ENCODE results near the gene RGS7.
"Not testable (repeated sequence)": the region's sequence is repeated elsewhere in the genome, so short reads cannot be mapped to it uniquely, and the experiment has no call there.

Gene RGS7

DNA sequence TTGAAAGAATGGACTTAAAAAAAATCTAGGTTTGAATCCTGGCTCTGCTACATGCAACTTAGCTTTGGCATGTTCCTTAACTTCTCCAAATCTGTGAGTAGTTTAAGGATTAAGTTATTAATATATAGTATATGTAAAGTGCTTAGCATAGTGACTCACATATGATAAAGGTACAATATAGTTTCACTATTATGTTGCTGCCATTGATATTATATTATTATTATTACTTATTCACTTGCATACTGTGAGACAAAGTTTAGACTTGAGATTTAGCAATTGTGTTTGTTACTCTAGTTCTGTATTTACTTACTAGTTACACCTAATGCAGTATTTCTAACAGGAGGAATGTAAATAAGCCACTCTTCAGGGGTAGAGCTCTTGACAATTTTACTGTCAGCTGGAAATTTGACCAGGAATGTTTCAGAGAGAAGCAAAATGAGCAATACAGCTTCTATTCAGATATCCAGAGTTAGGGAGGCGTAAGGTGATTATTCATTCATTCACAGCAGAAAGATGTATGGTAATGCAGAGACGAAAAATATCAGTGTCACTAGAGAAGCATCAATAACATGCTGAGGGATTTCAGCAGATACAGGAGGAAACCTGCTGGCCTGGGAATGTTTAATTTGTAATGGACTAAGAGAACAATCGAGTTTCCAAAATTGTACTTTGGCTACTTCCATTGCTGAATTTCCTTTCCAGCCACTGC lies 25.5 kb downstream of the RGS7 start:
- DNase-seq = no peak

DNA sequence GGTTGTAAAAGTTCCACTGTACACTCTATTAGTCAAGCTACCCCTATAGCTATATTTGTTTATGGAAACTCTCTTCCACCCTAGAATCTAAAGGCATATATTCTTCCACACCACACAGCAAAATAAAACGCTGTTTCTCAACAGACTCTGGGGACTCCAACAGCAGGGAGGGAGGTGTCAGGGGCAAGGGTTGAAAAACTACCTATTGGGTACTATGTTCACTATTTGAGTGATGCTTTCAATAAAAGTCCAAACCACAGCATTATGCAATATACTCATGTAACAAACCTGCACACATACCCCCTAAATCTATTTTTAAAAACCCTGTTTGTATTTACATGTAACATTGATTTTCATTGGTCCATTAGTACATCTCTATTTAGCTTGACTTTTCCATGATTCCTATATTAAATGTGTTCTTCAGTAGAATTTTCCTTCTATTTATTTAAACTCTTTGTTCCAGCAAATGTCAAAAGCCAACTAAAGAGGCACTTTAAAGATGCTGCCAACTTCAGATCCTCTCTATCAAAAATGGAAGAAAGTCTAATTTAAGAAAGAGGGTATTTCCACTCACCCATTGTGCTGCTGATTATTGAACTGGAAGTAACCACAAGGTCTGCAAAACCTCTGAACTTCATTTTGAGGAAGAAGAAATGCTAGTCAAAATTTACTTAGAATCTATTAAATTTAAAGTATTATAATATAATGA lies 26.2 kb downstream of the RGS7 start:
- no peak for DNase-seq

DNA sequence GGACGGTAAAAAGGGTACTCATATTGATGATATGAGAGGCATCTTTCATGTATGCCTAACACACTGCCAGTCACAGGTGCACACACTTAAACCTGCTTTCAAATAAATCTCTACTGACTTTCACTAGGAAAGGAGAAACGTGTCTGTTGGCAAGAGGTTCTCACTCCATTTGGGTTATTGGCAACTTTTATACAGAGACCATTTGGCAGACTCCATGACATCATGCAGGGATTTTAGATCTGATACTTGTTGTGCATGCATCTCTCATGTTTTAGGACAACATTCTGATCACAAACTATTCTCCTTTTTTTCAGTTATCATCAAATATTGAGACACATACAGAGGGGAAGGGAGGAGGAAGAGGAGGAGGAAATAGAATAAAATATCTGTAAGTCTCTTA lies 31.5 kb downstream of the RGS7 start:
- no peak for DNase-seq

DNA sequence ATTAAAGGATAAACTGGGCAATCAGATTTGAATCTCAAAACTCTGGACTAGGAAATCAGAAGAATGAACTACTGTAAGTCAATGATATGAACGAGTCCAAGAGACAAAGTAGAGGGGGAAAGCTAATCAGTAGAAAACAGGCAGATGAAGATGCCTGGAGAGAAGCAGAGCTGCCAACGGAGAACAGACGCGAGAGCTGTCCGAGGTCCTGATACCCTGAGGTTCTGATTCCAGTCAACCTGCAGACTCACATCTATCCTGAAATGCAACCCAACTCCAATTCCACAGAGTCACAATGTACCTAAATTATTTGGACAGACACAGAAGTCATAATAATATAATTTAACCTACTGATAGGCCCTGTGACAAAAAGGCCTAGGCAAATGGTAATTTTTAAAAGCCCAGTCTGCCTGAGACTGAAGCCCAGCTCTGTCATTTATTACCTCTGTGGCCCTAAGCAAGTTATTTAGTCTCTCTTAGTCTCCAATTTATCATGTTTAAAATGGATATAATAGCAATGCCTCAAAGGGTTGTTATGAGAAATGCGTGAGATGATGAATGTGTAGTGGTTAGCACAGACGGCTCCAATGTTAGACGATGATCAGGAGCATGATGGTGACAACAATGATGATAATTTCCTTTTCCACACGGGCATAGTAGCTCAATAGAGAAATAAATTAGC lies 33.4 kb downstream of the RGS7 start:
- DNase-seq = no peak

DNA sequence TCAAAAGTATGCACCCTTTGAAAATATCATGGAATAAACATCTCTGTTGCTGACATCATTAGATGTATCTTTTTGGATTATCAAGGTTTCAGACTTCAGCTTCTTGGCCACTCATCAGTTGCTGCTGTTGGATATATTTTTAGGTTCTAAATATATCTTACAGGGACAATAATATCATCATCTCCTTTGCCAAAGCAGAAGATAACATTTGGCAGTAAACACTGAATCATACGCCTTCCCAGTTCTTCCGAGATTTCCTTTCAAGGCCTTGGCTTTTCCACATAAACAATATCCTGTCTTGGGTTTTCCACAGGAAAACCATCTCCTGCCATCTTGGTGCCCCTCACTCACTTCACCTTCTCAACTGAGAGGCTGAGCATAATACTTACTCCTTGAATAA lies 39.3 kb downstream of the RGS7 start:
- no peak for DNase-seq

DNA sequence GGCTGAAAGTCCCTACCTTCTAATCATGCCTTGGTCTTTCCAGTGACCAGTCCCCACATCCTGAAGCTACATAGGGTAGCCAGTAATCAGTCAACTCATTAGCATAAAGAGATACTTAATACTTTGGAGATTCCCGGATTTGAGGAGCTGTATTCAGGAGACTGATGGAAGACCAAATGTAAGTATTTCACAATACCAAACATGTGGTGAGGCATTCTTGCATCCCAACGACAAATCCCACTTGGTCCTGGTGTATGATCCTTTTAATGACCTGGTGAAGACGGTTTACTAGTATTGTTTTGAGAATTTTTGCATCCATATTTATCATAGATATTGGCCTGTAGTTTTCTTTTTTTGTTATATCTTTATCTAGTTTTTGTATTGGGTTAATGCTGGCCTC lies 40.6 kb downstream of the RGS7 start:
- DNase-seq = no peak

DNA sequence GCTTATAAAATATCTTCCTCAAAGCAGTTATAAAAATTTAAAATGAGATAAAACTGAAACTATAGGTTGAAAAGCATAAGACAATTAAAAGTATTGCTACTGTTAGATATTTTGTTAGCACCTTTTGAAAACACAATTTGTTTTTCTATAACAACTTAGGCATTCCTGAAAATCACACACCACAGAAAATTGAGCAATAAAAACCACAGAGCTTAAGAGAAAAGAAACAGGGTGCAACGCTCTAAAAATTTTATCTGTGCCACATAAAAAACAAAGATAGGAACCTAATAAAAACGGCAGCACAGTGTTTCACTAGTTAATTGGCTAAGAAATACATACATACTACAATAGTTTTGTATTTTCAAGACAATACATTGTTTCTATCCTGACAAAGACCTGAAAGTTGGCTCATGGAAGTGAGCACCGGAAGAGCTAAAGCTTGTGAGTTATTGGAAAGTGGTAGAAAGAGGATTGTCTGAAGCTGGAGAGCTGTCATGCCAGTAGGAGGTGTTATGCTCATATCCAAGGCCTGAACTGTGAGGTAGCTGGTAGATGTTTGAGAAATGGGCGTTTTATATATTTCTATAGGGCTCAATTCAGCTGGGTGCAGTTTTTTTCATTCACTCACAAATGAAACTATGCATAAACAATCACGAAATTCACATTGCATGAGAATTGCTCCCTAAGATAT lies 45.8 kb downstream of the RGS7 start:
- no peak for DNase-seq

DNA sequence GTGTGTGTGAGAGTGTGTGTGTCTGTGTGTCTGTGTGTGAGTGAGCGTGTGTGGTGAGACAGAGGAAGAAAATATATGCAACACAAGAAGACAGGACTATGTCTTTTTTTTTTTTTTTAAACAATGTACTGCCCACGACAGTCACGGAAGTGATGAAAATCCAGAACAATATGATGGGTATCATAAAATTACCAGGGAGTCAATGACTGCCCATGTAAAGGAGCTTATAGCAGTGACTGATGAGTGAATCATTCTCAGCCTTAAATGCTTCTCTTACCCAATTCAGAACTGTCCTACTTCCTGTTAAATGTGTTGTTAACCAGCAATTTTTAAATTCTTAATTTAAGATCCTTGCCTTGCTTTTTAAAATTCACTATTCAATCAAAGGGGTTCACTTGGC lies 46.6 kb downstream of the RGS7 start:
- no peak for DNase-seq

DNA sequence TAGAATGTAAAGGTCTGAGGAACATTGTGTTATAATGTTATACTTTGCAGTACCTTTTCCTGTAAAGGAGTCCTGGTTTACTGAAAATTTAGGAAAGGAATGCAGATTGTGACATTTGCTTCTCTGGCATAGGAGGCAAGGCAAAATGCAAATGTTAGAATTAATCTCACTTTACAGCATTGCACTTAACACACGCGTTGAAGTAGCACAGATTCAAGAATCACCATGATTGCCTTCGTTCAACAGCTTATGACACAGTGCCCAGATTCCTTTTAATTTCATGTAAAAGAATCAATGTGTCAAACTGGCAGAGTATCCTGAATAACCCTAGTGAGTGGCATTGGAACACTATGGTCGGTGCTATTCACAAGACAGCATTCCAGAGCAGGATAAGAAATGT lies 47.4 kb downstream of the RGS7 start:
- DNase-seq = peak; percentile 60

DNA sequence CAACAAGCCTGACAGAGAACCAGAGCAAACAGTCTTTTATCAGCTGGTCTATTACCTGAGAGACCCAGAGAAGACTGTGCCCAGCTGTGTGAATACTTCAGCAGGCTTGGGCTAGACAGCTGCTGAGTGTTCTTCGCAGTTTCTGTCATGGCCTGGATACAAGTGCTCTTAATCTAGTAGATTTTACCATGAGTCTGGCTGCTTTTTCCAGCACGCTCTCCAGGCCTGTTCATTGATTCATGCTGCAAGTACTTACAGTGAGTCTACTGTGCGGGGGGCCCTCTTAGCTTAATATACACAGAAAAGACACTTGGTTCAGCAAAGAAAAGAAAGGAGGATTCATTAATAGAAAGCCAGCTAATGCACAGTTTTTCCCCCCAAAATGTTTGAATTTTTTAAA lies 48.5 kb downstream of the RGS7 start:
- peak; percentile 84 for DNase-seq

DNA sequence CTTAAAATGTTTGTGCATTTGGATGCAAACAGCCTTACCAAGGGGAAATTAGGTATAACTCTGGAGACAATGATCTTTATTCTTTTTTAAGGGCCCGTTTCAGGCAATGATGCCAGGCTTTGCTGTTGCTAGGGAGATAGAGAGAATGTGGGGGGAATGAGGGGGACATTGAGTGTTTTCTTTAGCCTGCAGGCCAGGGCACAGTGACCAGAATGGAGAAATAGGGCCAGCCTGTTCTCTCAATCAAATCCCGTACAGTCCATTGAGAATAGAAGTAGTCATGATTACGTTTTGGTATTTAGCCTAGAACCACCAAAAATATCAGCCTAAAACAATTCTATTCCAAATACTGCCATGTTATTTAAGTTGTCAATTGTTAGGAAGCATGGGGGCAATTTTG lies 49.0 kb downstream of the RGS7 start:
- DNase-seq = no peak

DNA sequence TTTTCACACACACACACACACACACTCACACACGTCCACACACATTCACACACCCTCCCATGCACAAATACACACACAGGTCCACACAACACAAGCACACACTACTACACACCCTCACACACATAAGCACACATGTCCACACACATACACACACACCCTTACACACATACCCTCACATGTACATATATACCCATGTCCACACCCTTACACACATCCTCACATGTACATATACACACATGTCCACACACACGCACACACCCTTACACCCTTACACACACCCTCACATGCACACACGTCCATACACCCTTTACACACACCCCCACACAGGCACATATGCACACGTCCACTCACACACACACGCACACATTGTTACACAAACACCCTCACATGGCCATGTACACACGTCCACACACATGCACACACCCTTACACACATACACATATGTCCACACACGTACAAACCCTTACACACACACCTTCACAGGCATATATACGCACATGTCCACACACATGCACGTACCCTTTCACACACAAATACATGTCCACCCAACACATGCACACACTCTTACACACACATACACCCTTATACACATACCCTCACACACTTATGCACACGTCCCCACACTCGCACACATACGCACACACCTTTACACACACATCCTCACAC lies 50.7 kb downstream of the RGS7 start:
- DNase-seq = no peak

DNA sequence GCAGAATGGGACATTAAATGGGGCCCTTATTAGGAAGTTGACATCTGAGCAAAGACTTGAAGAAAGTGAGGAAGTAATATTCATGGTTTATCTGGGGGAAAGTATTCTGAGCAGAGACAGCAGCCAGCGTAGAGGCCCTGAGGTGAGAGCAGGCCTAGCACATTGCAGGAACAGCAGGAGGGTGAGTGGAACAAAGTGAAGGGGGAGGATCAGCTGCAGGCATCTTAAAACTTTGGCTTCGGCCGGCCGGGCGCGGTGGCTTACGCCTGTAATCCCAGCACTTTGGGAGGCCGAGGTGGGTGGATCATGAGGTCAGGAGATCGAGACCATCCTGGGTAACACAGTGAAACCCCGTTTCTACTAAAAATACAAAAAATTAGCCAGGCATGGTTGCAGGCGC lies 55.0 kb downstream of the RGS7 start:
- DNase-seq = not testable (repeated sequence)

DNA sequence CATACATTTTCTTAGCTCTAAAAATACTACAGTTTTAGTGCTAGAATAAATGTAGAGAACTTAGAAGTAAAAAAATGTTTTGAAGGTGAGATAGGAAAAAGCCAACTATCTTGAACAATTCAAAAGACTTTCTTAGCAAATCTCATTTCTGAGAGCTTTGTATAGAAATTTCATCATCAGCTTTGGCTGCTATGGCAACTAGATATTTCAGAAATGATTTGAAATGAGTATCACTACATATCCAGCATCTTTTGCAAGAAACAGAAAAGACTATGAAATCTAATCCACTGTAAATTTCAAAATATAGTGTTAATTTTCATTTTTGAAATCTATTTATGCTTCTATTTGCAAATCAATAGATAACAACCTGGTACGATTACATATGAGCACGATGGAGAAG lies 57.7 kb downstream of the RGS7 start:
- no peak for DNase-seq

DNA sequence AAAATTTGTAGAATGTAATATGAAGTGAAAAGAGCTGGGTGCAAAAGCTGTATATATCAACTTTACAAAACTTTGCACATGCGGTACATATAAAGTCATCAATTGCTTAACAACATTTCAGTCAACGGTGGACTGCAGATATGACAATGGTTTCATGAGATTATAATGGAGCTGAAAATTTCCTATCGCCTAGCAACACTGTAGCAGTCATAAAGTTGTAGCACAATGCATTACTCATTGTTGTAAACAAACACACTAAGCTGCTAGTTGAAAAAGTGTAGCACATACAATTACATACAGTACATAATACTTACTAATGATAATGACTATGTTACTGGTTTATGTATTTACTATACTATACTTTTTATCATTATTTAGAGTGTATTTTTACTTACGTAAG lies 64.0 kb downstream of the RGS7 start:
- DNase-seq = no peak

DNA sequence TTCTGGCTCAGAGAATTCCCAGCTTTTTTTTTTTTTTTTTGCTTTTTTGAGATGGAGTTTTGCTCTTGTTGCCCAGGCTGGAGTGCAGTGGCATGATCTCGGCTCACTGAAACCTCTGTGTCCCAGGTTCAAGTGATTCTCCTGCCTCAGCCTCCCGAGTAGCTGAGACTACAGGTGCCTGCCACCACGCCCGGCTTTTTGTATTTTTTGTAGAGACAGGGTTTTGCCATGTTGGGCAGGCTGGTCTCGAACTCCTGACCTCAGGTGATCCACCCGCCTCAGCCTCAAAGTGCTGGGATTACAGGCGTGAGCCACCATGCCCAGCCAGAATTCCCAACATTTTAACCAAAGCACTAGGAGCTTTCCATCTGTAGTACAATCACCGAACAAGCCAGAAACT lies 65.5 kb downstream of the RGS7 start:
- not testable (repeated sequence) for DNase-seq

DNA sequence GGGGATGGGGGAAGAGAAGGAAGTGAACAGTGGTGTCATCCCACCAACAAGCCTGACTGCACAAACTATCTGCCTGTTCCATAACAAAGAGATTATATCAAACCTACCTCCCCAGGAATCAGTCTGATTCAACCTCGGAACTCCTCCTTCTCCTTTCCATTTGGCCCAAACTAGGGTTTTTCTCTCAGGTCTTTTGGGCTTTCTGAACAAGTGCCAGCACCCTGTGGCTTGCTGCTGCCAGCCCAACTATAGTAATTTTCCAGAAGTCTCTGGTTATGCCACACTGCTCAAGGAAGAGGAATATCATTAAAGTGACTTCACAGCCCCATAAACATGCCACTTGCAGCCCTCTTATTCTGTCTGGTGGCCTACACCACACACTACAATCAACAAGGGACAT lies 70.5 kb downstream of the RGS7 start:
- no peak for DNase-seq

DNA sequence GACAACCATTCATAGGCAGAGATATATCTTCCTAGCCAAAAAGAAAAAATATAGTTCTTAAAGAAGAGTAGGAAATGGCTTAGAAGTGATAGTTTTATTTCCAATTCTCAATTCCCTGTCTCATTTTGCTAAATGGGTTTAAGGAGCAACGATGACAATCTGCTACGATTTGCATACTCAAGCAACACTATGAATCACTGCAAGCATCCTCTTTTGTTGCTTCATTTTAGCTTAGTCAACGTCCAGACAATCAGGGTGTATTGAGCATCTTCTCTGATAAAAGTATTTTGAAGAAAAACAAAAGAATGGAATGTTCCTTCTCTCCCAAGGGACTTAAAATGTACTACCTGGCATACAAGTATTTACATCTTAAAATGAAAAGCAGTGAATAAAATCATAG lies 80.6 kb downstream of the RGS7 start:
- no peak for DNase-seq

DNA sequence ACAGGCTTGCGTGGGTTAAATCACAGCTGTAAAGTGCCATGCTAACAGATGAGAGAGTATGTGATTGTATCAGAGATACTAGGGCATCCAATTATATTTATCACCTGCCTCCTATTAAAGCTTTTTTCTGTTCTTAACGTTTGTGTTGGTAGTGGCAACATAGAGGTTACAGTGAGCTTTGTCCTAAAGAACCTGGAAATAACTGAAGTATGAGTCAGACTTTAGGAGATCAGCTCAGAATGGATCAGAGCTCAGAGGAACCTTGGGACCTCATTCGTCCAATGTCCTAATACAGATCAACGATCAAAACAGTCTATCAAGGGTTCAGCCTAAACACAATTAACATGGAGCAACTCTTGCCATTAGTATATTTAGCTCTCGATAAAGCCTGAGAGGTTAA lies 81.0 kb downstream of the RGS7 start:
- DNase-seq = no peak

DNA sequence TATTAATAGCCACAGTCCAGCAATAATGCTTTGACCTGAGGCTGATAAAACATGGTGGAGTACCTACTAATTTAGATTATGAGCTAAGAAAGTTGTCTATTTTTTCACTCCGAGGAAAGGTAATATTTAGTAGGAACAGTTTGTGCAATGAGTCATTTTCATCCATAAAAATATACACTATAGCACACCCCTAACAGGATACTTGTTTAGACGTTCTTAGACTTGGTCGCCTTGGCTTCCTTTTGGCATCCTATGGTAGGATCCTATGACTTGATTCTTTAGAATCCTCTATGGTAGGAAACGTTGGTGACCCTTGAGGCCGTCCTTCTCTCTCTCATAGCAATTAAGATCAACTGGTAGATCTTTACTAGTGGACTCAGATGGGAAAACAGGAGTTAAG lies 81.8 kb downstream of the RGS7 start:
- DNase-seq = no peak

DNA sequence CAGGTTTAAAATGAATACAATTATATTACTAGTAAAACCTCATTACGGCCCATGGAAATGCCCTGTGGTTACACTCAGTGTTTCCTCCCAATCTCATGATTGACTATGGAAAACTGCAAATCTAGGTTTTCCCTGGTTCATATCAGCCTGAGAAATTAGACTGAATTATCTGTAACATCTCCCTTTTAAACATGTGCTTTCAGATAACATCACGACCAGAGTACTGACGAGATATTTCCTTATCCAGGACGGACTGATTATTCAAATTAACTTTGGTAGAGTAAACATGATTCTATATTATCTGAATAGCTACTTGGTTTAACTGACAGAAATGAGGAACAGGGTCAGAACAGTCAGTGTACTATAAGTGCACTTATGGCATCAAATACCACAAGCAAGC lies 82.3 kb downstream of the RGS7 start:
- DNase-seq = no peak

DNA sequence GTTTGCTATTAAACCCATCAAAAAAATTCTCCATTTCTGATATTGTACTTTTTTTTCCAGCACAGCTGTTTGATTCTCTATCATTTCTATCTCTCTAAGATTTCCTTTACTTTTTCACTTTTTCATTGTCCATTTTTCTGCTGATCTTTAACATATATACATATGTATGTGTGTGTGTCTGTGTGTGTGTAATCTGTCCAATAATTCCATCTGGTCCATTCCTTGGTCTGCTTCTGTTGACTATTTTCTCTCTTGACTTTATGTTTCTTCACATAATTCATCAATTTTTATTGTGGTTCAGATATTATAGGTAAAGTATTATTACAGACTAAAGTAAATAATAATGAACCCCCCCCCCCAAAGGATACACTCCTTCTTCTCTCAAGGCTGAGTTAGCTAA lies 84.2 kb downstream of the RGS7 start:
- no peak for DNase-seq

DNA sequence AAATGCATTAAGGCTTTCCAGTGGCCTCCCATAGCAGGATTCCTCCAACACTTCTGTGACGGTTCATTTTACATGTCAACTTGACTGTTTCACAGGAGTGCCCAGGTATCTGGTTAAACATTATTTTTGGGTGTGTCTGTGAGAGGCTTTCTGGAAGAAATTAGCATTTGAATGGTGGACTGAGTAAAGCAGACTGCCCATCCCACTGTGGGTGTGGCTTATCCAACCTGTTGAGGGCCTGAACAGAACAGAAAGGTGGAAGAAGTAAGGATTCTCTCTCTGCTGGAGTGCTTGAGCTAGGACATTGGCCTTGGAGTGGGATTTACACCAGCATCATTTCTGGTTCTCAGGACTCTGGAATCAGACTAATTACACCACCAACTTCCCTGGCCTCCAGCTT lies 85.6 kb downstream of the RGS7 start:
- no peak for DNase-seq
